ENCODE measurements around the gene PCBD2.

GRCh38 chr5:134949316-134949715 lies 44.4 kb downstream of the PCBD2 start:
- TF ChIP-seq SUZ12 (IDR thresholded peaks at IDR 0.05) = no peak
- TF ChIP-seq ZNF384 (IDR thresholded peaks at IDR 0.05) = no peak
- no peak for TF ChIP-seq FOXA1 (IDR thresholded peaks at IDR 0.05)
- TF ChIP-seq ARNT (IDR thresholded peaks at IDR 0.05) = no peak
- TF ChIP-seq TARDBP (IDR thresholded peaks at IDR 0.05) = no peak
- TF ChIP-seq ELF4 (IDR thresholded peaks at IDR 0.05) = no peak
- TF ChIP-seq CTBP1 (IDR thresholded peaks at IDR 0.05; ENCODE audit: borderline replicate concordance) = no peak
- TF ChIP-seq SP1 (IDR thresholded peaks at IDR 0.05) = no peak
- TF ChIP-seq HDGF (IDR thresholded peaks at IDR 0.05; ENCODE audit: borderline replicate concordance) = no peak
